ENCODE data around the gene FBXO28.

DNA sequence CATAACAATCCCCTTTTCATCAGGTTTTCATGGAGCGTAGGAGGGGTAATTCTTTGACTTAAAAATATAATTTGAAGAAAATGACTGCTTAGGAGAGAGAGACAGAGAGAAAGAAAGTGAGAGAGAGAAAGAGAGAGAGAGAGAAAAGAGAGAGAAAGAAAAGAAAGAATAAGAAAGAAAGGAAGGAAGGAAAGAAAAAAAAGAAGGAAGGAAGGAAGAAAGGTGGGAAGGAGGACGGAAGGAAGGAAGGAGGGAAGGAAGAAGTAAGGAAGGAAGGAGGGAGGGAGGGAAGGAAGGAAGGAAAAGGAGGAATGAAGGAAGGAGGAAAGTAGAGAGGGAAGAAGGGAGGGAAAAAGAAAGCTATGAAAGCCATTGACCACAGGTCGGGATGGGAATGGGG, 58.3 kb downstream of the FBXO28 start:
- TF ChIP-seq CTCF (IDR thresholded peaks at IDR 0.05; ENCODE audit: extremely low read depth in 1 of 2, insufficient read depth in 1 of 2, low read depth in 1 of 2, low read length in 2 of 2) (no peak), MYC (IDR thresholded peaks at IDR 0.05; ENCODE audit: low read depth, low read length) (no peak), POLR2A (IDR thresholded peaks at IDR 0.05; ENCODE audit: low read depth, low read length) (no peak), POLR2AphosphoS5 (IDR thresholded peaks at IDR 0.05; ENCODE audit: insufficient read depth, low read depth, low read length) (no peak), MAX (IDR thresholded peaks at IDR 0.05; ENCODE audit: insufficient read depth, insufficient read length) (no peak), EZH2 (IDR thresholded peaks at IDR 0.05; ENCODE audit: borderline replicate concordance, low read depth, low read length, severe bottlenecking) (no peak)

Data from endothelial cell of umbilical vein (primary cell).